Smooth muscle cell of the brain vasculature (primary cell): ENCODE measurements around the gene SMTN.
"Not testable (repeated sequence)": the region's sequence is repeated elsewhere in the genome, so short reads cannot be mapped to it uniquely, and the experiment has no call there.

Experiments
- DNase-seq: peaks from one replicate; pipeline ENCODE4 v3.0.0-alpha.2; 2012; ENCODE audit warnings: low read depth, low spot score

The SMTN gene

GRCh38 chr22:31090217-31091085 is 9.3 kb downstream of the SMTN start:
- no peak for DNase-seq

- no peak for DNase-seq
Observed at GRCh38 chr22:31091106-31091975, 10.2 kb downstream of the SMTN start.

- DNase-seq: no peak
Observed at GRCh38 chr22:31092161-31092560, 11.0 kb downstream of the SMTN start.

GRCh38 chr22:31093086-31093850 is 12.2 kb downstream of the SMTN start:
- no peak for DNase-seq

GRCh38 chr22:31094021-31094551 is 13.0 kb downstream of the SMTN start:
- no peak for DNase-seq

GRCh38 chr22:31094741-31095140 is 13.6 kb downstream of the SMTN start:
- DNase-seq: no peak

GRCh38 chr22:31095637-31096249 is 14.6 kb downstream of the SMTN start:
- DNase-seq: no peak

- DNase-seq: no peak
Observed at GRCh38 chr22:31096657-31097279, 15.7 kb downstream of the SMTN start.

- DNase-seq: not testable (repeated sequence)
Observed at GRCh38 chr22:31097539-31097938, 16.4 kb downstream of the SMTN start.

- DNase-seq: no peak
Observed at GRCh38 chr22:31097941-31098631, 17.0 kb downstream of the SMTN start.

- DNase-seq: no peak
Observed at GRCh38 chr22:31098632-31099110, 17.6 kb downstream of the SMTN start.

GRCh38 chr22:31099386-31099785 is 18.3 kb downstream of the SMTN start:
- no peak for DNase-seq

GRCh38 chr22:31099841-31100761 is 19.0 kb downstream of the SMTN start:
- DNase-seq: no peak

- no peak for DNase-seq
Observed at GRCh38 chr22:31100762-31101525, 19.8 kb downstream of the SMTN start.

GRCh38 chr22:31102441-31103081 is 21.4 kb downstream of the SMTN start:
- DNase-seq: no peak

GRCh38 chr22:31103111-31103510 is 22.0 kb downstream of the SMTN start:
- no peak for DNase-seq

GRCh38 chr22:31103899-31104694 is 23.0 kb downstream of the SMTN start:
- no peak for DNase-seq
